Smooth muscle cell (in vitro differentiated cells): ENCODE measurements around the gene ALKBH5. TPM values are rescaled to one million over a fixed set of nuclear protein-coding genes. Genes with fewer than 3 reads are reported as not detected.

ENCODE experiments used
- DNase-seq: peaks from one replicate; lab custom pipeline; 2025; ENCODE audit not compliant: unreplicated experiment; lab: John Stamatoyannopoulos, UW
- H2AFZ ChIP-seq: fragments of 200-600 bp; sonication (generic); 2 replicates; pipeline ENCODE4 v1.6.0; 2016; ENCODE audit warnings: antibody characterized with exemption, low read depth, mild to moderate bottlenecking
- H3F3A ChIP-seq: fragments of 200-600 bp; sonication (generic); 2 replicates; pipeline ENCODE4 v1.6.0; 2017; ENCODE audit warnings: antibody characterized with exemption, low read depth
- H3K27ac ChIP-seq: fragments of 200-600 bp; sonication (generic); 2 replicates; pipeline ENCODE4 v1.5.1; 2016; ENCODE audit warnings: low read depth, mild to moderate bottlenecking
- H3K27me3 ChIP-seq: fragments of 200-600 bp; sonication (generic); 2 replicates; pipeline ENCODE4 v1.6.1; 2016; ENCODE audit warnings: low read depth, mild to moderate bottlenecking
- H3K36me3 ChIP-seq: fragments of 200-600 bp; sonication (generic); 2 replicates; pipeline ENCODE4 v1.5.1; 2016; ENCODE audit warnings: low read depth
- H3K4me1 ChIP-seq: fragments of 200-600 bp; sonication (generic); 2 replicates; pipeline ENCODE4 v1.5.1; 2016; ENCODE audit warnings: low read depth
- H3K4me2 ChIP-seq: fragments of 200-600 bp; sonication (generic); 2 replicates; pipeline ENCODE4 v1.6.0; 2016; ENCODE audit warnings: mild to moderate bottlenecking
- H3K4me3 ChIP-seq: fragments of 200-600 bp; sonication (generic); 2 replicates; pipeline ENCODE4 v1.5.1; 2016; ENCODE audit warnings: mild to moderate bottlenecking
- H3K79me2 ChIP-seq: fragments of 200-600 bp; sonication (generic); 2 replicates; pipeline ENCODE4 v1.6.0; 2016; ENCODE audit warnings: low read depth, mild to moderate bottlenecking
- H3K9ac ChIP-seq: fragments of 200-600 bp; sonication (generic); 2 replicates; pipeline ENCODE4 v1.6.0; 2016; ENCODE audit warnings: low read depth
- H3K9me3 ChIP-seq: fragments of 200-600 bp; sonication (generic); replicated peaks from 2 replicates; pipeline ENCODE4 v1.5.1; 2016; ENCODE audit warnings: low read depth
- H4K20me1 ChIP-seq: fragments of 200-600 bp; sonication (generic); 2 replicates; pipeline ENCODE4 v1.6.0; 2016; ENCODE audit warnings: low read depth
- WGBS: methylation state at CpG from one replicate; pipeline ENCODE4 v1.1.7; 2016; ENCODE audit warnings: low lambda C conversion rate; 5-methylcytosine and 5-hydroxymethylcytosine counted together
- polyA plus RNA-seq: library from polyadenylated mRNA; unstranded; fragments of >200 nt; fragmentation: Nextera tagmentation; extraction: Ambion mirVana; gene quantifications from 2 replicates; pipeline ENCODE4 v1.2.1, GENCODE V29; 2016
- total RNA-seq: library from RNA; depleted of rRNA; stranded (reverse); fragments of >200 nt; gene quantifications from 2 replicates; pipeline ENCODE4 v1.2.3, GENCODE V29; 2014
- TF ChIP-seq, protein P1 (sequence below): fragments of 200-600 bp; sonication (generic); IDR thresholded peaks from 2 replicates; pipeline ENCODE4 v1.5.1; 2017; ENCODE audit warnings: borderline replicate concordance, mild to moderate bottlenecking, antibody characterized with exemption; ENCODE audit not compliant: insufficient read depth, poor library complexity, severe bottlenecking

Gene ALKBH5
- total and polyA plus RNA-seq, 2 experiments from 2014 or later, result 93.1 to 119 TPM

- H3K4me1 ChIP-seq, result peaks cover 9% of the 10 kb centered on the region
- H3K27ac ChIP-seq, result no peak overlapping the region
- WGBS, result 44% methylated on average over 4 of the region's 4 CpGs
- H3K79me2 ChIP-seq, result no peaks in the 10 kb centered on the region
- H3K9ac ChIP-seq, result no peak overlapping the region
- peaks cover 5% of the 10 kb centered on the region for H3F3A ChIP-seq
- TF ChIP-seq, protein P1, sequence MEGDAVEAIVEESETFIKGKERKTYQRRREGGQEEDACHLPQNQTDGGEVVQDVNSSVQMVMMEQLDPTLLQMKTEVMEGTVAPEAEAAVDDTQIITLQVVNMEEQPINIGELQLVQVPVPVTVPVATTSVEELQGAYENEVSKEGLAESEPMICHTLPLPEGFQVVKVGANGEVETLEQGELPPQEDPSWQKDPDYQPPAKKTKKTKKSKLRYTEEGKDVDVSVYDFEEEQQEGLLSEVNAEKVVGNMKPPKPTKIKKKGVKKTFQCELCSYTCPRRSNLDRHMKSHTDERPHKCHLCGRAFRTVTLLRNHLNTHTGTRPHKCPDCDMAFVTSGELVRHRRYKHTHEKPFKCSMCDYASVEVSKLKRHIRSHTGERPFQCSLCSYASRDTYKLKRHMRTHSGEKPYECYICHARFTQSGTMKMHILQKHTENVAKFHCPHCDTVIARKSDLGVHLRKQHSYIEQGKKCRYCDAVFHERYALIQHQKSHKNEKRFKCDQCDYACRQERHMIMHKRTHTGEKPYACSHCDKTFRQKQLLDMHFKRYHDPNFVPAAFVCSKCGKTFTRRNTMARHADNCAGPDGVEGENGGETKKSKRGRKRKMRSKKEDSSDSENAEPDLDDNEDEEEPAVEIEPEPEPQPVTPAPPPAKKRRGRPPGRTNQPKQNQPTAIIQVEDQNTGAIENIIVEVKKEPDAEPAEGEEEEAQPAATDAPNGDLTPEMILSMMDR, result no peak
- H3K27me3 ChIP-seq, result no peaks in the 10 kb centered on the region
- H3K36me3 ChIP-seq, result no peaks in the 10 kb centered on the region
- no peaks in the 10 kb centered on the region for H4K20me1 ChIP-seq
- DNase-seq, result no peak
- no peak overlapping the region for H2AFZ ChIP-seq
- no peaks in the 10 kb centered on the region for H3K9me3 ChIP-seq
- no peak overlapping the region for H3K4me2 ChIP-seq
- no peak overlapping the region for H3K4me3 ChIP-seq
Observed at GRCh38 chr17:18218756-18219415, 35.3 kb downstream of the ALKBH5 start.

- TF ChIP-seq, protein P1, result no peak
- H3K27me3 ChIP-seq, result no peaks in the 10 kb centered on the region
- H3K36me3 ChIP-seq, result no peaks in the 10 kb centered on the region
- H3K9me3 ChIP-seq, result no peaks in the 10 kb centered on the region
- H3K79me2 ChIP-seq, result peaks cover 33% of the 10 kb centered on the region
- peak overlapping the region; percentile 36 for H3K9ac ChIP-seq
- no peak overlapping the region for H3K4me3 ChIP-seq
- H3F3A ChIP-seq, result no peaks in the 10 kb centered on the region
- peak overlapping the region; percentile 80 for H2AFZ ChIP-seq
- peaks cover 24% of the 10 kb centered on the region for H3K4me1 ChIP-seq
- peaks cover 27% of the 10 kb centered on the region for H4K20me1 ChIP-seq
- WGBS, result 74% methylated on average over 4 of the region's 4 CpGs
- DNase-seq, result no peak
- peak overlapping the region; percentile 79 for H3K4me2 ChIP-seq
- H3K27ac ChIP-seq, result peak overlapping the region; percentile 84
Observed at GRCh38 chr17:18224053-18224386, 40.4 kb downstream of the ALKBH5 start.

- H3K4me3 ChIP-seq, result peak overlapping the region; percentile 28
- H3K4me2 ChIP-seq, result peak overlapping the region; percentile 79
- no peaks in the 10 kb centered on the region for H3K27me3 ChIP-seq
- peaks cover 23% of the 10 kb centered on the region for H3K4me1 ChIP-seq
- H3K36me3 ChIP-seq, result no peaks in the 10 kb centered on the region
- no peaks in the 10 kb centered on the region for H3F3A ChIP-seq
- peak overlapping the region; percentile 36 for H3K9ac ChIP-seq
- H2AFZ ChIP-seq, result peak overlapping the region; percentile 80
- H4K20me1 ChIP-seq, result peaks cover 33% of the 10 kb centered on the region
- peaks cover 38% of the 10 kb centered on the region for H3K79me2 ChIP-seq
- no peaks in the 10 kb centered on the region for H3K9me3 ChIP-seq
- peak overlapping the region; percentile 84 for H3K27ac ChIP-seq
- 6% methylated on average over 23 of the region's 23 CpGs for WGBS
- peak; percentile 35 for DNase-seq
- TF ChIP-seq, protein P1, result no peak
Observed at GRCh38 chr17:18224387-18225120, 40.9 kb downstream of the ALKBH5 start.
